Nucleus accumbens (tissue), 56 donors: ENCODE results near the gene FANCC.

Experiments used
- DNase-seq, 56 donors: peaks; one replicate each; lab custom pipeline; 2025; lab: John Stamatoyannopoulos, UW

Gene FANCC

DNA sequence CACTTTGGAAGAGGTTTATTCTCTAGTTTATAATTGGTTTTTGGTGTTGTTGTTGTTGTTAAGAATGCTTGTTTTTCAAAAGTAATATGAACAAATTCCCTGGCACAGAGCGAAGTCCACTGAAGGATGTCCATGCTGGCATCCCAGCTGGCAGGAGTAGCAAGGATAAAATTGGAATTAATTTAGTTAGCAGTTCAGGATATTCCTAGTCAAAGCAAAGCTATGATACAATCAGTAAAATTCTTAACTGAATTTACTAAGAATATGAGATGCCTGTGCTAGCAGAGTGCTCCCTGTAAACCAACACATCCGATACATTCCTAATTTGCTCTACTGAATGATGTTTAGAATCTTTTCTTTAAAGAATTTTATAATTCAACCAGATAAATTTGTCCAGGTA, 161.4 kb downstream of the FANCC start:
- no peak for DNase-seq

DNA sequence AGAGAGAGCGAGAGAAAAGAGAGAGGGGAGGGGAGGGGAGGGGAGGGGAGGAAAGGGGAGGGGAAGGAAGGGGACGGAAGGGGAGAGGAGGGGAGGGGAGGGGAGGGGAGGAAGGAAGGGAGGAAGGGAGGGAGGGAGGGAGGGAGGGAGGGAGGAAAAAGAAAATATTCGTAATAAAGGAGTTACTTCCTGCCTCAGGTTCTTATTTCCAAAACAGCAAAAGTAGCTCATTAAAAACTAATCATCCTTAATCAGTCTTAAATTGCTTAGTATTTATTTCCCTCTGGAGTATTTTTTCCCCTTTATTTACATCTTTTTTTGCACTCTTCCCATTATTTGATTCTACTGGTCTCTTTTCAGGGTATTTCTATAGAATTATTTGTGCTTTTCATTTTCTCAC, 162.3 kb downstream of the FANCC start:
- DNase-seq: no peak

DNA sequence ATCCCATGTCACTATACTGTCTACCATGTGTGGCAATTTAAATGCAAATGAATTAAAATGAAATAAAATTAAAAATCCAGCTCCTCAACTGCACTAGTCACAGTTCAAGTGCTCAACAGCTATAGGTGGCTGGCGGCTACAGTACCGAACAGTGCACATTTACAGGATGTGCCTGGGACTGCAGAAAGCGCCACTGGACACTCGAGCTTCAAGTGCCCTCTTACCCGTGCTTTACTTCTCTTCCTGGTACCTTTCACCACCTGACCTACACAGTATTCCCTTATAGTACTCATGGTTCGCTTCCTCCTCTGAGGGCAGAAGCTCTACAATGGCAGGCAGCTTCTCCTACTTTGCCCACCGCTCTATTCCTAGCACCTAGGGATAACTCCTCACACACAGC, 166.6 kb downstream of the FANCC start:
- DNase-seq: no peak

DNA sequence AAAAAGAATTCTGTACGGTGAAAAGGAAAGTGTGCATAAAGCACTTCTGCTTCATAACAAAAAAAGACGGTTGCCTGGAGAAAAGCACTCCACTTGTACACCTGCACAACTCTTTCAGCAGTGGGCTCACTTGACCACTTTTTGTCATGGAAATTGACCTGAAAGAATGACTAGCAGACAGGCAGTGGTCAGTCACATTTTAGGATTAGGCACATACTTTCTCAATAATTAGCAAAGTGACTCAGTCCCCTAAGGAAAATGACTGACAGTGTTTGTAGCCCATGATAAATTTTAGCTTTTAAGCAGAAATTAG, 169.3 kb downstream of the FANCC start:
- no peak for DNase-seq

DNA sequence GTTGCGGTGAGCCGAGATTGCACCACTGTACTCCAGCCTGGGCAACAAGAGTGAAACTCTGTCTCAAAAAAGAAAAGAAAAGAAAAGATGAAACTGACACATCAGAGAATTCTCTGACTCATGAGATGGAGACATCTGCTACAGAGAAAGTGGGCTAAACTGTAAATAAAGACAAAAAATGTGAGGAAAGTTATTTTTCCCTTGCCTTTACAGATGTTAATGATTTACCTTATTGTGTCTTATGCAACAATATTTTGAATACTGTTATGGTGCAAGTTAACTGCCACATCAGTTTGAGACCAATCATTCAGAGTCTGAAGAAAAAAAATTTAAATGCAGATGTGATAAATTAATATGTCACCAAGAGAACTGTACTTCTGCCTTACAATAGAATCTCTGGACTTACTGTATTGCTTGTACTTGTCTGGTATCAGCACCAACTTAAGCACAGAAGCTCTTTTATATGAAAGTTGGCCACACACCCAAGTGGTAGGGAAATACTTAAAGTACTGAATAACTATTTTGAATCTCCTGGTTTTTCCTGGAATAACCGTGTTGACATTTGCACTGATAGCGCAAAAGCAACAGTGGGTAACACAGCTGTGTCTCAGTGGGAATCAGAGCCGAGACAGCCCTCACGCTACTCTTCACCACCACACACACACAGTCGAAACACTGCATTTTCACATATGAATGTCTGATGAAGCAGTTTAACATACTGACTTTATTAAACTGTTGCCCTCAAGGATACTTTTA, 169.9 kb downstream of the FANCC start:
- DNase-seq: no peak

DNA sequence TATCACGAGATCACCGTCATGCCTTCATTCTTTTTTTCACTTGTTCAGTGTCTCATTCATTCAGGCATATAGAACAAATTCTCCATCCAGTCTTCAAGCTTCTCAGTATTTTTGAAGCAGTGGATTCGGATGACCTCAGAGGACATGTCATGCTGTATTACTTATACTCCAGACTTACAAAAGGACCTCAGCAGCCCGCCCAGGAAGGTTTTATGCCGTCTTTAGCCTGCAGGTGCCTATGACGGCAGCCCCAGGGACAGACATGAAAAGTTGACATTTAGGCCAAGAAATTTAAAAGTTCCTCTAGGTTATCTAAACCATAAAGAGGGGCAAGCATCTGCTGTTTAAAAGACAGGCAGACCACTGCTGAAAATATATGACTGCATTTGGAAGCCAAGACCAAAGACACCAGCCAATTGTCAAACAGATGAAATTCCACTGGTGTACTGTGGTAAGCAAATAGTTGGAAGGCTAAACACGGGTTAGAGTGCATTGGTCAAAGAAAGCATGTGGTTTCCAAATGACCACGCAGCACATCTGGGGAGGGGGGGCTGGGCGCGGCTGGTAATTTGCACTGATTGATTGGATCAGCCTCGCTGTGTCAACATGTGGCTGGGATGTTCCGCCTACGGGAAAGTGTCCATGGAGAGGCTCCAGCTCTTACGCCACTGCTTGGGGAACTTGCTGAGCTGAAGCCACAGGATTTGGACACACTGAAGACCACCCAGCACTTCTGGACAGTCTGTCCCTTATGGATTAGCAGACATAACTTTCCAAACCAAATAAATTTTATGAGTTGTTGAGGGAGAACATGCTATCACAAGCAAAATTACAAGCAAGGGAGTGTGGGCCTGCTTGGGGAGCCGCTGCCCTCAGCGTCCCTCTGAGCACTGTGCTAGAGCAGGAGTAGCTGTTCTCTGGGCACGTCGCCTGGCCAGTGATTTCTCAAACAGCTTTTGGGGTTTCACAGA, 173.6 kb downstream of the FANCC start:
- DNase-seq: no peak

DNA sequence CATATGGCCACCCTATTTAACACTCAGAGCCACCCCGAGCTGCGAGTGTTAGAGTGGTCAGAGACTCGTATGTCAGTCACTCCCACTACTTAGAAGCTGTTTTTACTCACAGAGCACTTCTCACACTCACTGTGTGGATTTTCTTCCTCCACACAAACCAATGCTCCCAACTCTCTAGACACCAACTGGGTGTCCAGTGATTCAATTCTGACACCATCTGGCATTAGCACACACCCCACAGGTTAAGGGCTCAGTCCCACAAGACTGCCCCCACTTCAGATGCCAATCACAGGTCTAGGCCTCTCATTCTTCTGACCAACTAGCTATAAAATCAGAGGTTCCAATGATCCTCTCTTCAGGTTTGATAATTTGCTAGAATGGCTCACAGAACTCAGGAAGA, 174.8 kb downstream of the FANCC start:
- DNase-seq: no peak

DNA sequence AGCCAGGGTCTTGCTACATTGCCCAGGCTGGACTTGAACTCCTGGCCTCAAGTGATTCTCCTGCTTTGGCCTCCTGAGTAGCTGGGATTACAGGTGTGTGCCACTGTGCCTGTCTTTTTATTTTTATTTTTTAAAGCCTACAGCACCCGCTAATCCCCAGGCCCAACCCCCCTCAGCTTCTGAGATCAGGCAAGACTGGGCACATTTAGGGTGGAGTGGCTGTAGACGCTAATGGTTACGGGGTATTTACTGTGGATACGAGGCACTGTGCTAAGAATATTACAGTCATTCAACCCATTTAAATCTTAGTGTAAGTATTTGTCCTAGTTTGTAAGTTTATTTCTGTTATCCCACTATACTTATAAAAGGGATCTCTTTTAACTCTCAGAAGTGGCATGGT, 175.2 kb downstream of the FANCC start:
- DNase-seq: no peak

DNA sequence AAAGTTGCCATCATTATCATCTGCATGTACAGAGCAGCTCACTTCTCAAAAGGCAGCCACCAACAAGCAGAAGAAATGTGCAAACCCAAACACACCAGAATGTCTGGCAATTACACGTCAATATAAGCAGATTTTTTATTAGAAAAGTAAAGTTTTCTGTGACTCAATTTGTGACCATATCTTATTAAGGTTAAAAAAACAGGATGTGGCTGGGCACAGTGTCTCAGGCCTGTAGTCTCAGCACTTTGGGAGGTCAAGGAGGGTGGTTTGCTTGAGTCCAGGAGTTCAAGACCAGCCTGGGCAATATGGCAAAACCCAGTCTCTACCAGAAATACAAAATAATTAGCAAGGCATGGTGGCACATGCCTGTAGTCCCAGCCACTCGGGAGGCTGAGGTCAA, 176.7 kb downstream of the FANCC start:
- DNase-seq: no peak

DNA sequence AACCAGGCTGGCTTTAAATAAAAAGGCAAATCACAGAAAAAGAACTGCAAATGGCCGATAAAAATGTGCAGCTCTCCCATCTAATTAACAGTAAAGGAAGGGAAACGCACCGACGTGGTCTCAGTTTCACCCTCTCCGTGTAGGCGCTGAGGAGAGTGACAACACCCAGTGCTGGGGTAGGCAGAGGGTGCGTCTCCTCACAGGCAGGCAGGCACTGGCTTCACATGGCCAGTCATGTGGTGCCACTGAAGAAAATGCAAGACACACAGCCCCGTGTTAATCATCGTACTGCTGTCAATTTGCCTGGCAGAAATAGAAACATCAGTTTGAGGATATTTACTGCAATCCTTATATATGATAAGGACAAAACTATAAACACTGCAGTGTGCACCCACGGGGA, 178.4 kb downstream of the FANCC start:
- DNase-seq: no peak

DNA sequence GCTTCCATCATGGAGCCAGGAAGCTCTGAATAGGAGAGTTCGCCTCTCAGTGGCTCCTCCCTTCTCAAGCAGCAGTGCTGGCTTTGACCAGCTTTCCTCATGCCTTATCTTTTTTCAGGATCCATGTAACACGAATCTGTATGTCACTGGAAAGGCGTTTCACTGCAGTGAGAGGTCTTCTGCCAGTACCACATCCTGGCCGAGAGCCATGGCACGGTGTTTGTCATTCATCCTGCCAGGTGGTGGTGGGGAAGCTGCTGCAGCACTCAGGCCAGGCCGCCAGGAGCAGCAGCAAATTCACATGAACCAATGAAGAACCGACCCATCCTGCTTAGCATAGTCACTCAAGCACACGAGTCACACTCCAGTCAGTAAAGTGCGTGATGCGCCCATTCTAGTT, 179.0 kb downstream of the FANCC start:
- no peak for DNase-seq

DNA sequence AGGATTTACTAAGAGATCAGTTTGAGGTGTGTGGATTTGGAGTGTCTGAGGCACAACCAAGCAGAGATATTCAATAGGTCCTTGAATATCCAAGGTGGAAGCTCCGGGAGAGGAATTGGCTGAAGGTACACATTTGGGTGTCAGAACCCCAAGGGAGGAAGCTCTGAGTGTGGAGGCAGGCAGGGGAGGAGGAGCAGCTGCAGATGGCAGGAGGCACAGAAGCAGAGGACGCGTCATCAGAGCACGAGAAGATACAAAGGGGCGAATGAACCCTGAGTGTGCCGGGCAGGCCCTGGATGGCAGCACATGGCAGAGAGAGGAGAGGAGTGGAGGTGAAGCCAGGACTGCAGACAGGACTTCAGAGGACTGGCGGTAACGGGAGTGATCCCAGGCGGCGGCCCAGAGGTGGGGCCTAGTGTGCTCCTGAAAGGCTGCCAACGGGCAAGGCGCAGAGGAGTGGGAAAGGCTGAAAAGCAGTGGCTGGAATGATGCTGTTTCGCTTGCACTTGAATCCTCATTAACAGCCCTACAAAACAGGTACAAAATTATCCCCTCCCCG, 179.8 kb downstream of the FANCC start:
- DNase-seq: no peak

DNA sequence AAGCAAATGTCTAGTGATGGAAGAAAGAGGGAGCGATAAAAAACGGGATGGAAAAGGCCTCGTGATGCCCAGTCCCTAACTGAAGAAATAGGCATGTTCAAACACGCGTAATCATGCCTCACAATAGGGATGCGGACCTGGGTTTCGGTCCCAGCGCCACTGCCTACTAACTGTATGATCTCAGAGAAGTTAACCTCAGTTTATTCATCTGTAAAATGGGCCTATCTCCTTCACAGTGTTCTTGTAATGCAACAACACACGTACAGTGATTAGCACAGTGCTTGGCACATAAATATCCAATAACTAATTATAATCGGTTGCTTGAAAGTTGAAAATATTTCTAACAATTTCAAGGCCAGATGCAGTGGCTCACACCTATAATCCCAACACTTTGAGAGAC, 181.8 kb downstream of the FANCC start:
- no peak for DNase-seq

DNA sequence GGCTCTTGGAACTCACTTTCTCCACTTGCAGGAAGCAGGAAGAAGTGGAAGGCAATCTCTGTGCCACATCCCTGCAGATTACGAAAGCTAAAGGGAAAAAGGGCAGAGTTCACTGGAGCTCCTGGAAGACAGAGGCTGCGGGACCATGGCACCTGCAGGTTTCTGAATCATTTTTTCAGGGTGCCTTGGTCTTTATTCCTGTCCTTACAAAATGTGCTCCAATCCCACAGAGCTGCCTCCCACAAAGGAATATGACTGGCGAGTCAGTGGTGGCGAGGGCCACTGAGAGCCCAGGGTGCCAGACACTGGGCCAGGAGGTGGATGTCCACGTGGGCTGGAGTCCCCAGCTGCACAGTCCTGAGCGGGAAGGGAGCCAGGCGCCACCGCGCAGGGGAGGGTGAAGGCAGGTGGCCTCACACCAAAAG, 183.0 kb downstream of the FANCC start:
- no peak for DNase-seq

DNA sequence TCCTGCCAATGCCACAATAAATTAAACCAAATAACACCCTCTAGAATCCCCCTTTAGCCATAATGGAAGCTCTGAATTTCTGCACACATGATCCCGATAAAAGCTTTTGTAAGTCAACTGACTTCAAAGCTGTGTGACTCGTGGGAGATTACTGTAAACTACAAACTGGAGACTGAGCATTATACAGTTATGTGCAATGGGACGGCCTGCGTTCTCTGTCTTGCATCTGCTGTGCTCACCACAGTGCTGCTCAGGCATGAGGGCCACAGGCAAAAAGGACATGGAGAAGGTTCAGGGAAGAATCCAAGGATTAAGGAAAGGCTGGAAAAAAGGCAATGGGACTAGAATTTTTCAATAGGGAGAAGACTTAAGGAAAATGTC, 184.2 kb downstream of the FANCC start:
- no peak for DNase-seq

DNA sequence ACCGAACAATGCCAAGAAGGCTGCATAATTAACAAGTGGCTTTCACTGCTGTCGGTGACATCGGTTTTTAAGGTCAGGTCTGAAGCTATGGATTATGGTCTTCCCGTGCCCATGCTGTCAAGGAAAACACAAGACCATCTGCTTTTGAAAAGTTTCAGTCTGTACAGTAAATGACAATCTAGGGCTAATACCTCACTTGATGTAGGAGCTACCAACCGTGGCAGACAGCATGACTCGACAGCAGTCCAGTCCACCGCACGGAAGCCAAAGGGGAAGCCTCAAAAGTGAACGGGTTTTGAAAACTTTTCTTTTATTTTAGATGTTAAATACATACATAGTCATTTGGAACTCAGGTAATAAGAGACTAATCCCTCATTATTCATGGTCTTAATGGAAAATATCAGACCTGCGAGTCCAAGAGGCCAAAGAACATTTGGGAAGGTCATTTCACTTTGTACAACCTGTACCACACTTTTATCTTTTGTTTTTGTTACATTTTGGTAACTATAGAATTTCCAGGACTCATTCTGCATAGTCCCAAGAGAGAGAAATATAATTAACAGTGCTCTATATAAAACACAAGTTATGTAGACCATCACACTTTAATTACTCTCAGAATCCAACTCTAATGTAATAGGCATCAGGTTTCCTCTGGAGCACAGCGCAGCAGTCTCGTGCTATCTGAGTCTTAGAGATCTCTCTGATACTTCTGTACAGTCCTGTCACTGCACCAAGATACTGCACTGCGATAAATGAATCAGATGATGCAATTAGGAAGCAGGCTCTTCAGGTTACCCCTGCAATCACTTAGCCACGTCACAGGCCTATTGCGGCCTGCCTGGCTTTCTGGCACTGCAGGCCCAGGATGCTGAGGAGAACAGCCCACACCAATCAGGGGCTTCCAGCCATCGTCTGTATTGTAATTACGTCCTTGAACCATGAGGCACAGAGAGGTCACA, 184.9 kb downstream of the FANCC start:
- no peak for DNase-seq

DNA sequence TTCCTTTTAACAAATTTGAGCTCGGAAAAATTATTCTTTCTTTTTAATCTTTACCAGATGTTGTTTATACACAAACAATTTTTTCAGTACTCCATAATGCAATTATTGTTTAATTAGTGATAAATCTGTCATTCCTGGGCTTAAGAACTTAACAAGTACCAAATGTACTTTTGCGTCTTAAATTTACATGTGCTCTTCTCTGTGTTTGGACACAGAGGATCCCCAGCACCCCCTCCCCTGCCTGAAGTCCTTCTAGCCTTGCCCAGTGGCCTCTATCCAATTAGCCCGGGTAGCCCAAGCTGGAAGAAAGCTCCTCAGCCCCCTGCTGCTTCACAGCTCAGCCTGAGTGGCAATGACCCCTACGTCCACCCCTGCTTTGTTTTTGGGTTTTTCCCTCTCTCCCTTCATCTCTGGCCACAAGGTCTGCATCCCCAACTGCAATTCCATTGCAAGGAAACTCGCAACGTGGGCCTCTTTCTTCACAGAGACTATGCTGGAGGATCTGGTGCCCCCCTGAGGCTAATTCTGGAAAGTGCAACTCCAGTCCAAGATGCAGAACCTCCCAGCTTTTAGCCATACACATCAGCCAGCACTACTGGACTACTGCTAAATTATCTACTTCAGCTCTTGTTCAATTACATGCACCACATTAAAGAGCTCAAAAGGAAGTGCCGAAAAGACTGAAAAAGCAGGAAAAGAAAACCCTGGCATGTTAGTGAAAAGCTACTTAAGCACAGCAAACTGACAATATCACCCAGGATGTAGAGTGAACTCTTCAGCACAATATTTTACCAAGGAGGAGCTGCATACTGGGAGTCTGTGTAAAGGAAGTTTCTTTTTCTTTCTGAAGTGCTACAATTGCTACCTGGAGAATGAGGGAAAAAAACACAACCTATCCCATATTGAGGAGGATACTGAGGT, 186.2 kb downstream of the FANCC start:
- peak in 49 of 56 donors; percentile 15 to 85 (median 58) for DNase-seq

DNA sequence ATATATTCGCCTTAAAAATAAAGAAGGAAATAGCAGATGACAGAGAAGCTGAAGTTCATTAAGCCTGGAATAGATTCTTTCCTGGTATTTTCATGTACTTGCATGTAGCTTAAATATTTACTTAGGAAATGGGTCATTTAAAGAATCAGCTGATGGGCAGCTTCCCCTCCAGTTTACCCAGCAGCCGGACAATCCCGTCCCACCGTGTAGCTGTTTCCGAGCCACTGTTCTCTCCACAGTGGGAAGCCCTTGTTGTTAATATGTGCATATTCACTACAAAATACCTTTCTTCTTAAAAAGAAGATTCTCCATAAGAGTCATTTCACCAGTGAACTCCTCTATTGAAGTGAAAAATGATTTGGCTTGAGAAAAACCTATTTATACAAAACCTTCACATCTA, 187.0 kb downstream of the FANCC start:
- DNase-seq: no peak
